MM.1S (cell line): ENCODE results near the gene OSER1.

Source experiments
- EZH2phosphoT487 ChIP-seq: fragments of 300-600 bp; sonication (generic); IDR thresholded peaks from 2 replicates; pipeline ENCODE4 v1.6.1; 2018; ENCODE audit warnings: antibody characterized with exemption, low read length
- TF ChIP-seq, protein P1 (sequence below): fragments of 300-600 bp; sonication (generic); IDR thresholded peaks from 2 replicates; pipeline ENCODE4 v1.5.1; 2016; ENCODE audit warnings: antibody characterized with exemption, low read length, mixed read lengths

DNA sequence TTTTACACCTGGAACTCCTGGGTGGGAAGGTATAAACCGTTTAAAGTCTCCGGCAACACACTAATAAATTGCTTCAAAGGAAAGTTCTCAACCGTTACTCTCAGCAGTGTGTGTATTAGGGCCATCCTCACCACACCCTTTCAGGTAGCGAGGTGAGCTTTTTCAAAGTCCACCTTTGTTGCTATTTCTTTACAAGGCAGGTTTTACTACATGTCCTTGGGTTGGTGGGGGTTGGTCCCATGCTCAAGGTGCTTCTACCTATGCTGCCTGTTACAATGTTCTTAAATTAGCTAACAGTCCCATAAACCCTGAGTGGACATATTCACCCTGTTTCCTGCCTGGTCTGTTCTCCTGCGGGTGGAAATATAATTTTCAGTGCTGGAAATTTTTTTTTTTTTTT lies 13.2 kb upstream of the OSER1 start:
- TF ChIP-seq, protein P1, sequence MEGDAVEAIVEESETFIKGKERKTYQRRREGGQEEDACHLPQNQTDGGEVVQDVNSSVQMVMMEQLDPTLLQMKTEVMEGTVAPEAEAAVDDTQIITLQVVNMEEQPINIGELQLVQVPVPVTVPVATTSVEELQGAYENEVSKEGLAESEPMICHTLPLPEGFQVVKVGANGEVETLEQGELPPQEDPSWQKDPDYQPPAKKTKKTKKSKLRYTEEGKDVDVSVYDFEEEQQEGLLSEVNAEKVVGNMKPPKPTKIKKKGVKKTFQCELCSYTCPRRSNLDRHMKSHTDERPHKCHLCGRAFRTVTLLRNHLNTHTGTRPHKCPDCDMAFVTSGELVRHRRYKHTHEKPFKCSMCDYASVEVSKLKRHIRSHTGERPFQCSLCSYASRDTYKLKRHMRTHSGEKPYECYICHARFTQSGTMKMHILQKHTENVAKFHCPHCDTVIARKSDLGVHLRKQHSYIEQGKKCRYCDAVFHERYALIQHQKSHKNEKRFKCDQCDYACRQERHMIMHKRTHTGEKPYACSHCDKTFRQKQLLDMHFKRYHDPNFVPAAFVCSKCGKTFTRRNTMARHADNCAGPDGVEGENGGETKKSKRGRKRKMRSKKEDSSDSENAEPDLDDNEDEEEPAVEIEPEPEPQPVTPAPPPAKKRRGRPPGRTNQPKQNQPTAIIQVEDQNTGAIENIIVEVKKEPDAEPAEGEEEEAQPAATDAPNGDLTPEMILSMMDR, result no peak
- no peak for TF ChIP-seq EZH2phosphoT487
